Right kidney (tissue), 1 donor: ENCODE measurements around the gene PDCD11.
"Not testable (repeated sequence)": the region's sequence is repeated elsewhere in the genome, so short reads cannot be mapped to it uniquely, and the experiment has no call there.

Source experiments
- DNase-seq: peaks from one replicate; pipeline ENCODE4 v3.0.0-alpha.2; 2016

PDCD11 gene

GRCh38 chr10:103415581-103415980, 19.2 kb downstream of the PDCD11 start:
- DNase-seq, result no peak

GRCh38 chr10:103416436-103417147, 20.2 kb downstream of the PDCD11 start:
- DNase-seq, result peak; percentile 19

GRCh38 chr10:103417148-103417469, 20.7 kb downstream of the PDCD11 start:
- DNase-seq, result not testable (repeated sequence)

GRCh38 chr10:103417601-103418000, 21.2 kb downstream of the PDCD11 start:
- no peak for DNase-seq

GRCh38 chr10:103419101-103419500, 22.7 kb downstream of the PDCD11 start:
- DNase-seq, result no peak

- DNase-seq, result no peak
Observed at GRCh38 chr10:103423748-103424147, 27.3 kb downstream of the PDCD11 start.

GRCh38 chr10:103427866-103428265, 31.4 kb downstream of the PDCD11 start:
- no peak for DNase-seq

GRCh38 chr10:103428989-103429643, 32.7 kb downstream of the PDCD11 start:
- DNase-seq, result no peak

- no peak for DNase-seq
Observed at GRCh38 chr10:103429647-103430046, 33.2 kb downstream of the PDCD11 start.

- DNase-seq, result no peak
Observed at GRCh38 chr10:103431902-103432301, 35.5 kb downstream of the PDCD11 start.

GRCh38 chr10:103433858-103434257, 37.4 kb downstream of the PDCD11 start:
- DNase-seq, result no peak

GRCh38 chr10:103439776-103440175, 43.4 kb downstream of the PDCD11 start:
- DNase-seq, result no peak

GRCh38 chr10:103440416-103440815, 44.0 kb downstream of the PDCD11 start:
- DNase-seq, result no peak

- DNase-seq, result no peak
Observed at GRCh38 chr10:103441206-103441605, 44.8 kb downstream of the PDCD11 start.

- DNase-seq, result no peak
Observed at GRCh38 chr10:103441611-103442010, 45.2 kb downstream of the PDCD11 start.

GRCh38 chr10:103442031-103442461, 45.6 kb downstream of the PDCD11 start:
- DNase-seq, result no peak

GRCh38 chr10:103443475-103444185, 47.2 kb downstream of the PDCD11 start:
- no peak for DNase-seq

GRCh38 chr10:103444478-103444877, 48.1 kb downstream of the PDCD11 start:
- no peak for DNase-seq

GRCh38 chr10:103445366-103445765, 48.9 kb downstream of the PDCD11 start:
- no peak for DNase-seq

GRCh38 chr10:103445767-103446567, 49.5 kb downstream of the PDCD11 start:
- no peak for DNase-seq

GRCh38 chr10:103447187-103447586, 50.8 kb downstream of the PDCD11 start:
- no peak for DNase-seq

GRCh38 chr10:103448746-103449145, 52.3 kb downstream of the PDCD11 start:
- no peak for DNase-seq
